HG03159 (cell line): Measurements from ENCODE around the gene PADI2.
A peak's percentile ranks its signal among the peaks of the same experiment; 100 is the strongest.

ENCODE experiments used
- ATAC-seq: cut with Tn5 transposase; IDR thresholded peaks from one replicate; pipeline ENCODE4 v1.9.1; 2021; ENCODE audit warnings: mild to moderate bottlenecking, moderate library complexity; ENCODE audit not compliant: unreplicated experiment

The PADI2 gene

DNA sequence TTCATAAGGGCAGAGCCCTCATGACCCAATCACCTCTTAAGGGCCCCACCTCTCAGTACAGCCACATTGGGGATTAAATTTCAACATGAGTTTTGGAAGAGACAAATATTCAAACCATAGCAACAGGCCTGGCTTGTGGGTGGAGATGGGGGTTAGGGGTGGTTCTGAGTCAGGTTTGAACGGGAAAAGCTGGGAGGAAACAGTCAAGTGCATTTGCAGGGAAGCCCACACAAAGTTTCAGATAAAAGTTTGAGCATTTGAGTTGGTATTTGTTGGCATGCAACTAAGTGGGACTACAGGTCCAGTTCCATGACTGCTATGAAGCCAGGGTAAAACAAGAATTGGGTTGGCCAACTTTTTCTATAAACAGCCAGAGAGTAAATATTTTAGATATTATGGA lies 21.0 kb upstream of the PADI2 start:
- no peak for ATAC-seq

GRCh38 chr1:17139637-17140036 lies 20.4 kb upstream of the PADI2 start:
- no peak for ATAC-seq

GRCh38 chr1:17137441-17137840 lies 18.2 kb upstream of the PADI2 start:
- ATAC-seq = no peak

DNA sequence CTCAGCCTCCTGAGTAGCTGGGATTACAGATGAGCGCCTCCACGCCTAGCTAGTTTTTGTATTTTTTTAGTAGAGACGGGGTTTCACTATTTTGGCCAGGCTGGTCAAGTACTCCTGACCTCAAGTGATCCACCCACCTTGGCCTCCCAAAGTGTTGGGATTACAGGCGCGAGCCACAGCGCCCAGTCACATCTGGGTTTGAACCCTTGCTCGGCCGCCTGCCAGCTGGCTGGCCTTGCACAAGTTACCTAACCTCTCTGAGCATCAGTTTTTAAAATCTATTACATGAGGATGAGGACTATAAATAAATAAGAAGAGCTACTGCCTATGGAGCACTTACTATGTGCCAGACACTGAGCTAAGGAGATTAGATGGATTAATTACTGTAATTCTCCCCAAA lies 17.7 kb upstream of the PADI2 start:
- ATAC-seq = no peak

GRCh38 chr1:17136145-17136544 lies 16.9 kb upstream of the PADI2 start:
- ATAC-seq = no peak

- no peak for ATAC-seq
Observed at GRCh38 chr1:17135530-17135929, 16.3 kb upstream of the PADI2 start.

DNA sequence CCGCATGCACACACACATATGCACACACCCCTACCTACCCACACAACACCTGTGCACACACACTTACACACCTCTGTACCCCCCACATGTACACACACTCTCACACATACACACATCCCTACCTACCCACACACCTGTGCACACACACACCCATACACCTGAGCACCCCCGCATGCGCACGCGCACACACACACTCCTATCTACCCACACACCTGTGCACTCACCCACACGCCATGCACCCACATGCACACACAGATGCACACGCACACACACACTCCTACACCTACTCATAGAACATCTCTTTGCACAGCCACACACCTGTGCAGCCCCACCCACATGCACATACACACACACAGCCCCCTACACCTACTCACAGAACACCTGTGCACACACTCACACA lies 15.5 kb upstream of the PADI2 start:
- ATAC-seq = no peak

DNA sequence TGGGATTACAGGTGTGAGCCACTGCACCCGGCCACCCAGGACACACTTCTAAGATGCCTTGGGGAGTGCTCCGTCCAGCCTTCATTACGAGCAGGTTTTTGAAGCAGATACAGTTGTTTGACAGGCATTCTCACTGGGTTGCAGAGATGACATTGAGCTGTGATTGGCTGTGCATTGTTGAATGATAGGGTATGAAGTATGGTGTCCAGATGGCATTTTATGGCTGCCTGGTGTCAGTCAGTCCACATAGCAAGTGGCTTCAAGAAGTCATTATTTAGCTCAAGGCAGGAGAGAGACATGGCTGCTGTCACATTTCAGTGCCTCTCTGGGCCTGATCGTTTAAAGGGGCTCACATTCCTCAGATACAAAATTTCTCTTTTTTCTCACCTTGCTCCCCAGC lies 14.8 kb upstream of the PADI2 start:
- no peak for ATAC-seq

DNA sequence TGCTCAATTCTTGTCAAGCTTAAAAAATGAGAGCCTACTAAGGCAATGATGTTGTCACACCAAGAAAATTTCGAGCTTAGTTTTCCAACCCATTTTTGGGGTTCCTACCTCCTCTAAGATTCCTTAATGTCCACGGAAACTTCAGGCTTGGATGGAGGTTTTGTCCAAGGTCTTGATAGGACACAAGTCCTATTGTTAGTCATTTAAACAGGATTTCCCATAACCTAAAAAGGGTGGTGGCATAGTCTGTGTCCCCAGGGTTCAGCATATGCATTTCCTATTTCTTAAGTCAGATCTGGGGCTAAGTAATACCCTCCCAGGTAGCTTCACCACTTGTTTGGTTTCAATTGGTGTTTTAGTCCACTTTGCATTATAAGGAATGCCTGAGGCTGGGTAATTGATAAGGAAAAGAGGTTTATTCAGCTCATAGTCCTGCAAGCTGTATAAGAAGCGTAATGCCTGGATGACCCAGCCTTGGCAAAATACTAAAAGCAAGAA lies 10.9 kb upstream of the PADI2 start:
- ATAC-seq = no peak

DNA sequence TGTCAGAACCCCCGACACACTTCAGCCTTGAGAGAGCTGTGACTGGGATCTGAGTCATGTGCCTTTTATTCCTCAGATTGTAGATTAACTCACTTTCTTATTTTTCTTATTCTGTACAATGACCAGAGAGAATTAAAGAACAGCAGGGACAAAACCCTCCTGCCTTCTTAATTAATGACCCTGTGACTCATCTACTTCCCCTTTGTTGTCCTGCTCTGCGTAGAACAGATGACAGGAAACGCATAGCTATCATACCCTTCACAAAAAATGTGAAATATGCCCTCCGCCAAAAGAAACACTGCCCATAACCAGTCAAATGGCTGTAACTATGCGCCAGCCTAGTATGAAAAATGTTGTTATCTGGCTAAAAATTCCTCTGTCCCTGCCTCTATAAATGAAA lies 9.1 kb upstream of the PADI2 start:
- ATAC-seq = no peak

- peak; percentile 52 for ATAC-seq
Observed at GRCh38 chr1:17125756-17126237, 6.5 kb upstream of the PADI2 start.

- ATAC-seq = no peak
Observed at GRCh38 chr1:17123196-17124045, 4.2 kb upstream of the PADI2 start.

DNA sequence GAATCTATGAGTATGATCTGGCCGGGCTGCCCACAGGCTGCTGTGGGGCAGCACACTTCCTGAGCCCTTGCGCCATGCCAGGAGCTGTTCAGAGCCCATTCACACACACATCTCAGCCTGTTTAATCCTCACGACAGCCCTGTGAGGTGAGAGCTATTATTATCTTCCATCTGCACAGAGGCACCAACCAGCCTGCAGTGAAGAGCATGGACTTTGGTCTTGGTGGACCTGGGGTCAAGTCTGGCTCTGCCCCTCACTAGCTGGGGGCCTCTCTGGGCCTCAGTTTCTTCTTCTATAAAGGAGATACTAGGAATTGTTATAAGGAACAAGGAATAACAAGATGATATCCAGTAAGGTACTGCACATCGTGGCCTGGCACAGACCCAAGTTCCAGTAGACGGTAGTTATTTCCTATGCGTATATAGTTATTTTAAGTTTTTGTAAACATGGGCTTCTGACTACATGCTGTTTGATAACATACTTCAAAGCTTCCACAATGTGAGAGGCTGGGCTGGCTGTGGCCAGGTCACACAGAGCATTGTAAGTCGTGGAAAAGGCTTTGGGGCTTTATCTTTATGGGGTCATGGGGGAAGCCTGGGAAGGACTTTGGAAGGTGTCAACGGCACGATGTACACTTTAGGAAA lies 3.4 kb upstream of the PADI2 start:
- no peak for ATAC-seq

GRCh38 chr1:17121881-17122280 lies 2.6 kb upstream of the PADI2 start:
- ATAC-seq = no peak

GRCh38 chr1:17120962-17121837 lies 1.9 kb upstream of the PADI2 start:
- no peak for ATAC-seq

GRCh38 chr1:17120481-17120877 lies 1.2 kb upstream of the PADI2 start:
- ATAC-seq = no peak

GRCh38 chr1:17119773-17120480 lies 676 bp upstream of the PADI2 start:
- ATAC-seq = no peak

- ATAC-seq = no peak
Observed at GRCh38 chr1:17118706-17119075, 560 bp downstream of the PADI2 start.

DNA sequence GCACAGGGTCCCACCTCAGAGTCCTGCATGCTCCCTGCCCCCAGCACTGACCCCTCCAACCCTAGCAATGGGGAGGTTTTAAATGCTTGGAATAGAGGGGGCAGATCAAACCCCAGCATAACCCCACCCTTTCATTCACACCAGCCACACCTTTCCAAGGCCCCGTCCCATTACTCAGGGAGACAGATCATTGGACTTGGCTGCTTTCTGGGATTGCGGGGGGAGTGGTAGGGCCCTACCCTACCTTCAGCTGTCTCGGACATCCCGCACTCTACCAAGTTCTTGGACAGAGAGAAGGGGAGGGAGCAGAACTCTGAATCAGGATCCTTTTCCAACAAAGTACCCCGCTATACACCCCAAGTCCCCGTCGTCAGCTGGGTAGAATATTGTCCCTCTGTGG lies 983 bp downstream of the PADI2 start:
- no peak for ATAC-seq

GRCh38 chr1:17117451-17118265 lies 1.6 kb downstream of the PADI2 start:
- no peak for ATAC-seq
